Activated CD8-positive, alpha-beta T cell treated with anti-CD3 and anti-CD28 coated beads for 36 hours (primary cell): ENCODE results near the gene WRAP73. TPM values are rescaled to one million over a fixed set of nuclear protein-coding genes. Genes with fewer than 3 reads are reported as not detected.

Experiments
- ATAC-seq: fragments of 200-7000 bp; cut with Tn5 transposase; one replicate; pipeline ENCODE4 v1.10.0; 2021; ENCODE audit warnings: mild to moderate bottlenecking, moderate library complexity
- CTCF ChIA-PET: fragments of 350-600 bp; sonication (Branson Sonifier 250); formaldehyde crosslinking; loops from one replicate; lab custom pipeline; 2021; ENCODE audit warnings: antibody characterized with exemption; lab: Charles Lee
- POLR2A ChIA-PET: fragments of 350-600 bp; sonication (Branson Sonifier 250); formaldehyde crosslinking; loops from one replicate; lab custom pipeline; 2021; ENCODE audit warnings: antibody characterized with exemption; lab: Charles Lee
- DNase-seq: peaks from one replicate; pipeline ENCODE4 v3.0.0-alpha.2; 2020
- H3K27ac Mint-ChIP-seq: one replicate; pipeline ENCODE4 v1.8.0; 2021; ENCODE audit warnings: mild to moderate bottlenecking, mixed read lengths
- H3K27me3 Mint-ChIP-seq: one replicate; pipeline ENCODE4 v1.8.0; 2021; ENCODE audit warnings: mixed read lengths
- H3K36me3 Mint-ChIP-seq: one replicate; pipeline ENCODE4 v1.8.0; 2021; ENCODE audit warnings: low read depth, mixed read lengths
- H3K4me1 Mint-ChIP-seq: one replicate; pipeline ENCODE4 v1.8.0; 2021; ENCODE audit warnings: low read depth, mixed read lengths
- H3K4me3 Mint-ChIP-seq: one replicate; pipeline ENCODE4 v1.8.0; 2021; ENCODE audit warnings: mild to moderate bottlenecking, moderate library complexity, mixed read lengths
- H3K9me3 Mint-ChIP-seq: one replicate; pipeline ENCODE4 v1.8.0; 2021; ENCODE audit warnings: mixed read lengths
- CTCF ChIP-seq: fragments of 200-600 bp; IDR thresholded peaks from one replicate; pipeline ENCODE4 v1.8.0; 2022; ENCODE audit warnings: antibody characterized with exemption, mild to moderate bottlenecking
- intact Hi-C: fragments of 100-400 bp; cut with micrococcal nuclease; formaldehyde crosslinking; loops from one replicate; pipeline ENCODE4 v1.10.0; 2022
- total RNA-seq, 2 experiments: library from RNA; stranded (reverse); gene quantifications; one replicate each; pipeline ENCODE4 v1.2.3, GENCODE V29; 2021

WRAP73 gene
- total RNA-seq, 2 experiments from 2014 or later: 34.2 to 35.4 TPM

GRCh38 chr1:3581296-3582036 is 68.4 kb downstream of the WRAP73 start:
- POLR2A ChIA-PET: no interaction called here
- ATAC-seq: no peak
- Mint-ChIP-seq H3K4me3 (no peak overlapping the region), H3K36me3 (no peaks in the 10 kb centered on the region), H3K4me1 (no peaks in the 10 kb centered on the region), H3K9me3 (no peaks in the 10 kb centered on the region), H3K27me3 (no peaks in the 10 kb centered on the region), H3K27ac (no peak overlapping the region)
- TF ChIP-seq CTCF: no peak
- intact Hi-C loops: no loop called here
- no peak for DNase-seq
- CTCF ChIA-PET: no interaction called here

Other genes with a start within 250 kb of the WRAP73 start
- gene ARHGEF16, start 195.4 kb downstream of the WRAP73 start, total RNA-seq: not detected
- gene MEGF6, start 38.6 kb downstream of the WRAP73 start, total RNA-seq: 1 to 10 TPM; 2.0 to 2.5 TPM
- 1 to 10 TPM; 6.1 to 6.2 TPM for gene TPRG1L, start 25.1 kb downstream of the WRAP73 start, total RNA-seq
- gene TP73, start 2.4 kb upstream of the WRAP73 start, total RNA-seq: under 1 TPM; 0.60 to 0.68 TPM
- not detected for gene CCDC27, start 102.3 kb upstream of the WRAP73 start, total RNA-seq
- 1 to 10 TPM; 1.5 to 2.2 TPM for gene SMIM1, start 122.6 kb upstream of the WRAP73 start, total RNA-seq
- gene LRRC47, start 146.4 kb upstream of the WRAP73 start, total RNA-seq: 10 to 100 TPM; 32.6 to 33.1 TPM
- gene CEP104, start 207.1 kb upstream of the WRAP73 start, total RNA-seq: 10 to 100 TPM; 29.3 to 29.8 TPM
- 1 to 10 TPM; 9.3 to 9.7 TPM for gene DFFB, start 207.4 kb upstream of the WRAP73 start, total RNA-seq